ENCODE data around the gene GLT6D1.

GLT6D1 gene

DNA sequence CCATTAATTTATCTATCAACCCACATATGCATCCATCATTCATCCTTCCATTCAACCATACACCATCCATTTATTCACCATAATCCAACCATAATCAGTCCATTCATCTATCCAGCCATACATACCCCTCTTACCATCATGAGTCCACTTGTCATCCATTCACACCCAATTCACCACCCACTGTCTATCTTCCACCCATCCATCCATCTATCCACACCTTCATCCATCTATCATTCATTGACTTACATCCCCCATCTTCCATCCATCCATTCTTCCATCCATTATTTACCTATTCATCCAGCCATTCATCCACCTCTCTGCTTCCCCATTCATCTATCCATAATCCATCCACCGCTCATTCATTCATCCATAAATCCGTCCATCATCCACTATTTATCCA is 60.0 kb downstream of the GLT6D1 start:
- no peak for DNase-seq (ENCODE audit: low read depth in 1 of 2, low spot score in 1 of 2)
- H3K4me3 ChIP-seq (replicated peaks; ENCODE audit: insufficient read depth, low read length): no peak overlapping the region
- no peak overlapping the region for H3K27ac ChIP-seq (replicated peaks)
- no peaks in the 10 kb centered on the region for H3K27me3 ChIP-seq (ENCODE audit: insufficient read depth, poor library complexity, severe bottlenecking)
- TF ChIP-seq, protein P1, sequence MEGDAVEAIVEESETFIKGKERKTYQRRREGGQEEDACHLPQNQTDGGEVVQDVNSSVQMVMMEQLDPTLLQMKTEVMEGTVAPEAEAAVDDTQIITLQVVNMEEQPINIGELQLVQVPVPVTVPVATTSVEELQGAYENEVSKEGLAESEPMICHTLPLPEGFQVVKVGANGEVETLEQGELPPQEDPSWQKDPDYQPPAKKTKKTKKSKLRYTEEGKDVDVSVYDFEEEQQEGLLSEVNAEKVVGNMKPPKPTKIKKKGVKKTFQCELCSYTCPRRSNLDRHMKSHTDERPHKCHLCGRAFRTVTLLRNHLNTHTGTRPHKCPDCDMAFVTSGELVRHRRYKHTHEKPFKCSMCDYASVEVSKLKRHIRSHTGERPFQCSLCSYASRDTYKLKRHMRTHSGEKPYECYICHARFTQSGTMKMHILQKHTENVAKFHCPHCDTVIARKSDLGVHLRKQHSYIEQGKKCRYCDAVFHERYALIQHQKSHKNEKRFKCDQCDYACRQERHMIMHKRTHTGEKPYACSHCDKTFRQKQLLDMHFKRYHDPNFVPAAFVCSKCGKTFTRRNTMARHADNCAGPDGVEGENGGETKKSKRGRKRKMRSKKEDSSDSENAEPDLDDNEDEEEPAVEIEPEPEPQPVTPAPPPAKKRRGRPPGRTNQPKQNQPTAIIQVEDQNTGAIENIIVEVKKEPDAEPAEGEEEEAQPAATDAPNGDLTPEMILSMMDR (IDR thresholded peaks at IDR 0.05; ENCODE audit: insufficient read depth, low read length): no peak
- TF ChIP-seq SPI1 (IDR thresholded peaks at IDR 0.05; ENCODE audit: borderline replicate concordance, low read depth) (no peak), GABPA (IDR thresholded peaks at IDR 0.05; ENCODE audit: low read depth) (no peak), POLR2AphosphoS5 (IDR thresholded peaks at IDR 0.05; ENCODE audit: low read depth) (no peak)
- TF ChIP-seq, protein P2, sequence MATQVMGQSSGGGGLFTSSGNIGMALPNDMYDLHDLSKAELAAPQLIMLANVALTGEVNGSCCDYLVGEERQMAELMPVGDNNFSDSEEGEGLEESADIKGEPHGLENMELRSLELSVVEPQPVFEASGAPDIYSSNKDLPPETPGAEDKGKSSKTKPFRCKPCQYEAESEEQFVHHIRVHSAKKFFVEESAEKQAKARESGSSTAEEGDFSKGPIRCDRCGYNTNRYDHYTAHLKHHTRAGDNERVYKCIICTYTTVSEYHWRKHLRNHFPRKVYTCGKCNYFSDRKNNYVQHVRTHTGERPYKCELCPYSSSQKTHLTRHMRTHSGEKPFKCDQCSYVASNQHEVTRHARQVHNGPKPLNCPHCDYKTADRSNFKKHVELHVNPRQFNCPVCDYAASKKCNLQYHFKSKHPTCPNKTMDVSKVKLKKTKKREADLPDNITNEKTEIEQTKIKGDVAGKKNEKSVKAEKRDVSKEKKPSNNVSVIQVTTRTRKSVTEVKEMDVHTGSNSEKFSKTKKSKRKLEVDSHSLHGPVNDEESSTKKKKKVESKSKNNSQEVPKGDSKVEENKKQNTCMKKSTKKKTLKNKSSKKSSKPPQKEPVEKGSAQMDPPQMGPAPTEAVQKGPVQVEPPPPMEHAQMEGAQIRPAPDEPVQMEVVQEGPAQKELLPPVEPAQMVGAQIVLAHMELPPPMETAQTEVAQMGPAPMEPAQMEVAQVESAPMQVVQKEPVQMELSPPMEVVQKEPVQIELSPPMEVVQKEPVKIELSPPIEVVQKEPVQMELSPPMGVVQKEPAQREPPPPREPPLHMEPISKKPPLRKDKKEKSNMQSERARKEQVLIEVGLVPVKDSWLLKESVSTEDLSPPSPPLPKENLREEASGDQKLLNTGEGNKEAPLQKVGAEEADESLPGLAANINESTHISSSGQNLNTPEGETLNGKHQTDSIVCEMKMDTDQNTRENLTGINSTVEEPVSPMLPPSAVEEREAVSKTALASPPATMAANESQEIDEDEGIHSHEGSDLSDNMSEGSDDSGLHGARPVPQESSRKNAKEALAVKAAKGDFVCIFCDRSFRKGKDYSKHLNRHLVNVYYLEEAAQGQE (IDR thresholded peaks at IDR 0.05; ENCODE audit: insufficient replicate concordance, low read depth): no peak

DNA sequence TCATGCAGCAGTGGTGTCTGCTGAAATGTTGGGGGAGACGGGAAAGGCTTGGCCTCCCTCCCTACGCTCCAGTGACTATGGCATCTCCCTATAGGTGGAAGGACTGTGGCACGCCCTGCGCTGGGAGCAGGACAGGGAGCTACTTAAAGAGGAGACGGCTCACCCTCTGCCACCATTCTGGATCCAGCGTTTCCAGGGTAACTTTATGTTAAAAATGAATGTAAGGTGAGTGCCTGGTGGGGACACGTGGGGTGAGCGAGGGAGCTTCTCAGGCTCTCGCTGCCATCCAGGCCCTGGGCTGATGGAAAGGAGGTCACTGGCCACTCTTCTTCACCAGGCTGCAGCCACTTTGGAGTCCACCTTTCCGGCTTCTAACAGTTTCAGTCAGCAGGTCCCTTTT is 62.1 kb downstream of the GLT6D1 start:
- no peak for DNase-seq (ENCODE audit: low read depth in 1 of 2, low spot score in 1 of 2)
- Histone ChIP-seq H3K27ac (replicated peaks) (no peak overlapping the region), H3K4me3 (replicated peaks; ENCODE audit: insufficient read depth, low read length) (no peak overlapping the region), H3K27me3 (ENCODE audit: insufficient read depth, poor library complexity, severe bottlenecking) (no peaks in the 10 kb centered on the region)
- TF ChIP-seq, protein P1 (IDR thresholded peaks at IDR 0.05; ENCODE audit: insufficient read depth, low read length): no peak
- TF ChIP-seq, protein P2 (IDR thresholded peaks at IDR 0.05; ENCODE audit: insufficient replicate concordance, low read depth): no peak
- TF ChIP-seq GABPA (IDR thresholded peaks at IDR 0.05; ENCODE audit: low read depth) (no peak), POLR2AphosphoS5 (IDR thresholded peaks at IDR 0.05; ENCODE audit: low read depth) (no peak), SPI1 (IDR thresholded peaks at IDR 0.05; ENCODE audit: borderline replicate concordance, low read depth) (no peak)

DNA sequence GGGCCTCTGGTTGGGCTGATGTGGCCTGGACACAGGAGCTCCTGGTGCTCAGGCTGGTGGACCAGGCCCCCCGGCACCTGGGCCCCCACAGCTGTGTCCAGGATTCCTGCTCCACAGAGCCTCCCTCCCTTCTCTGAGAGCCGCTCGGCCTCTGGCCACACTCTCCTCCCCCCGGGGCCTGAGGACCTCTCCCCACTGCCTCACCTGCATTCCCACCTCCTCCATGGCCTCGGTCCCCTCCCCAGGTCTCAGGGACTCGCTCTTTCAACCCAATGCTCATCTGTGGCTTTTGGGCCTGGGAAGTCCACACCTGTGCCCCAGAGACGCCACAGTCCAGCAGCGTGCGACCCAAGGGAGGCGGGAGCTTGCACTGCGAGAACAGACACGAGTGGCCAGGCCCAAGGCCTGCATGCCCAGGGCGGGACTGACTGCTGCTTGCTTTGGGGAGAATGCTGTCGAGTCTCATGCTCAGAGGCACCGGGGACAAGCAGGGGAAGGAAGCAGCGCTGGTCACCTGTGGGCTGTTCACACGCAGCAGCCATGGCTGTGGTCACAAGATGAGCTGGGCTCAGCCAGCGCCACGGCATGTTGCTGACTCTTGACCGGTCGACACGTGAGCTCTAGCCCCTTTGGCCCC is 63.2 kb downstream of the GLT6D1 start:
- no peak for DNase-seq (ENCODE audit: low read depth in 1 of 2, low spot score in 1 of 2)
- H3K4me3 ChIP-seq (replicated peaks; ENCODE audit: insufficient read depth, low read length): no peak overlapping the region
- H3K27me3 ChIP-seq (ENCODE audit: insufficient read depth, poor library complexity, severe bottlenecking): no peaks in the 10 kb centered on the region
- TF ChIP-seq GABPA (IDR thresholded peaks at IDR 0.05; ENCODE audit: low read depth): no peak
- no peak for TF ChIP-seq SPI1 (IDR thresholded peaks at IDR 0.05; ENCODE audit: borderline replicate concordance, low read depth)
- H3K27ac ChIP-seq (replicated peaks): no peak overlapping the region

DNA sequence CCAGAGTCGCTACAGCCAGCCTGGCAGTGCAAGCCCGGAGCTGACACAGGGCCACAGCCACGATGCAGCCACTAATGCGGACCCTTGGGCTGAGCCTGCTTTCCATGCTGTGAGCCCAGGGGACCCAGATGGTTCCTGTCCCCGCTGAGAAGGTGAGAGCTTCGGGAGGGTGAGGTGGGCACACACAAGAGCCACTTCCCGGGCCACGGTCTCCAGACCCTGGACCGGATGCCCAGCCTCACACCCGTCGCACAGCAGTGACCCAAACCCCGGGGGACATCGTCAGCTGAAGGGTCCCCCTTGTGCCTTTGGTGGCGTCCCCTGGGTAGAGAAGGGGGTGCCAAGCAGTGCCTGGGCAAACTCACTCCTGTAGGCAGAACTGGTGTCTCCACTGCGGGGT is 64.4 kb downstream of the GLT6D1 start:
- TF ChIP-seq POLR2AphosphoS5 (IDR thresholded peaks at IDR 0.05; ENCODE audit: low read depth): no peak
- no peak for TF ChIP-seq GABPA (IDR thresholded peaks at IDR 0.05; ENCODE audit: low read depth)
- TF ChIP-seq, protein P1 (IDR thresholded peaks at IDR 0.05; ENCODE audit: insufficient read depth, low read length): no peak
- TF ChIP-seq, protein P2 (IDR thresholded peaks at IDR 0.05; ENCODE audit: insufficient replicate concordance, low read depth): no peak
- TF ChIP-seq SPI1 (IDR thresholded peaks at IDR 0.05; ENCODE audit: borderline replicate concordance, low read depth): no peak
- DNase-seq (ENCODE audit: low read depth in 1 of 2, low spot score in 1 of 2): no peak
- Histone ChIP-seq H3K27me3 (ENCODE audit: insufficient read depth, poor library complexity, severe bottlenecking) (peaks cover 2% of the 10 kb centered on the region), H3K4me3 (replicated peaks; ENCODE audit: insufficient read depth, low read length) (no peak overlapping the region), H3K27ac (replicated peaks) (no peak overlapping the region)
